ENCODE results near the gene KCNQ1.

KCNQ1 gene

DNA sequence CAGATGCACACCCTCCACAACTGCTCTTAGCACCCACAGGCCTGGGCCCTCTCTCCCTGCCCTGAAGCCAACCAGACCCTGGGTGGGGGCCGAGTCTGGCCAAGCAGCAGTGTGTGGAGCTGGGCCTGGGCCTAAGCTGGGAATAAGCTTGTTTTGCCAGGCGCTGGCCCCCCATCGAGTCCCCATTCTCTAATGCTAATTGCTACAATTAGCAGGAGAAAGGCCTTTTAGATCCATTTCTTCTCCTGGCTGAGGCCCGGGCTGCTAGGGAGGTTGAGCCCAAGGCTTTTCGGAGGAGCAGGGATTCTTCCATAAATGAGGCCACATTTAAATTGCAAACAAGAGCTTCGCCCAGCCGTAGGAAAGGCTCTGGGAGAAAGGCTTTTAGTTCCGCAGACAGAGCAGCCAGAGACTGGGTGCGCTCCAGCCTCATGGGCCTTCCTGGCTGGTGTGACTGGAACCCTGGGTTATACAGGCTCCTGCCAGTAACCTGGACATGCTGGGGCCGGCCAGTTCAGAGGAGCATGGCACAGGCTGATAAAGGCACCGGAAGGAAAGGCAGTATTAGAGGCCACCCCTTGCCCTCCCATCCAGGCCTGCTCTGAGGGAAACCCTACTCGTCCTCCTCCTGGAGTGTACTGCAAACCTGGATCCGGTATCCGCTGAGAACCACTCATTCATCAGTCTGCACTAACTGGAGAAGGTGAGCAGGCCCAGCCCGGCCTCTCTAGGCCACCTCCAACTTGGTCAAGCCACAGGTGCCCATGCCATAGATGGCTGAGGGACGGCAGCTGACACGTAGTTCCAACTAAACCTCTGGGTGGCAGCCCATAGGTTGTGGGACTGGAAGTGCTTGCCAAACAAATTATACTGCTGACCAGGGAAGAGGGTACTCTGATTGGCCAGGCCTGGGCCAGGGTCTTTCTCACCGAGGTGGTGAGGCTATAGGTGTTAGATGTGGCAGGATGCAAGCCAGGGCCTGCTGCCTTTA is 248.8 kb downstream of the KCNQ1 start:
- no peak for DNase-seq

DNA sequence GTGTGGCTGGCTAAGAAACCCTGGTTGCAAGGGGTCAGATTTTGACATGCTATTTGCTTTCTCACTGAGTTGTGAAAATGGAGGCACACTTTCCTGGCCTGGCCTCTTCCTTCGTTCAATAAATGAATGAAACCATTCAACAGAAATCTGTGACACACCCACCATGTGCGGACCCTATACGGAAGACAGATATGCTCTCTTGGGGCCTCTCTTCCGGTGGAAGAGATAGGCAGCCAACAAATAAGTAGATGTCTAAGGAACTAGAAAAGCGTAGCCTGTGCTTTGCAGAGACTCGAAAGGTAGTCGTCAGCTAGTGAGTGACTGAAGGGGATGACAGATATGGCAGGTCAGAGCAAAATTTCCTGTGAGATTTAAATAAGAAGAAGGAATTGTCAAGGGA is 249.7 kb downstream of the KCNQ1 start:
- no peak for DNase-seq

GRCh38 chr11:2694995-2695939 is 250.5 kb downstream of the KCNQ1 start:
- no peak for DNase-seq

- no peak for DNase-seq
These were observed 251.6 kb downstream of the KCNQ1 start for GRCh38 chr11:2696455-2696854.

GRCh38 chr11:2697866-2698265 is 253.1 kb downstream of the KCNQ1 start:
- no peak for DNase-seq

DNA sequence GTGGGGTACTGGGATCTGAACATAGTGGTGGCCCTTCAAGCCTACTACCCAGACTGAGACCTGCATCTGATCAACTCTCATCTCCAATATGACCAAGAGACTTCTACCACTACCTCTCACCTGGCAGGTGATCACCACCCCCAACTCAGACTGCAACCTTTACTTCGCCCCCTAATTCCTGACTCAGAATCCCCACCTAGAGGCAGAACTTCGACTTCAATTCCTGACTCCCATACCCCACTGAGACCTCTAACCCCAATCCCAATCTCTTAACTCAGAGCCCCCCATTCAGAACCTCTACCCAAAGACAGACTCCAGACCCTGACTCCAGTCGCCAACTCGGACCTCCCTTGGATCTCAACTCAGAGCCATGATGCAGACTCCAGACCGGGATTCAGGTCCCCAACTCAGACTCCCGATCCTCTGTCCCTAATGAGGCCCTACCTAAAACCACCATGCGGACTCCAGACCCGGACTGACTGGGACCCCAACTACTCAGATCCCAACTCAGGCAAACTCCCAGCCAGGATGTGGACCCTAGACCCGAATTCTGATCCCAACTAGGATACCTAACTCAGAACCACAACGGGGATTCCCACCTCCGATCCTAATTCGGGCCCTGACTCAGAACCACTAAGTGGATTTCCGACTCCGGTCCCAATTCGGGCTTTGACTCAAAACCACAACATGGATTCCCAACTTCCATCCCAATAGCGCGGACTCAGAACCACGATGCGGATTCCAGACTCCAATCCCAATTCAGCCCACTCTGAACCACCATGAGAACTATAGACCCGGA is 253.8 kb downstream of the KCNQ1 start:
- DNase-seq = no peak

GRCh38 chr11:2699185-2699530 is 254.3 kb downstream of the KCNQ1 start:
- no peak for DNase-seq

GRCh38 chr11:2699531-2700414 is 255.0 kb downstream of the KCNQ1 start, which contains the start of gene KCNQ1OT1:
TSS of gene KCNQ1OT1 (minus strand) at chr11:2699994.
- DNase-seq = peak; percentile 94

DNA sequence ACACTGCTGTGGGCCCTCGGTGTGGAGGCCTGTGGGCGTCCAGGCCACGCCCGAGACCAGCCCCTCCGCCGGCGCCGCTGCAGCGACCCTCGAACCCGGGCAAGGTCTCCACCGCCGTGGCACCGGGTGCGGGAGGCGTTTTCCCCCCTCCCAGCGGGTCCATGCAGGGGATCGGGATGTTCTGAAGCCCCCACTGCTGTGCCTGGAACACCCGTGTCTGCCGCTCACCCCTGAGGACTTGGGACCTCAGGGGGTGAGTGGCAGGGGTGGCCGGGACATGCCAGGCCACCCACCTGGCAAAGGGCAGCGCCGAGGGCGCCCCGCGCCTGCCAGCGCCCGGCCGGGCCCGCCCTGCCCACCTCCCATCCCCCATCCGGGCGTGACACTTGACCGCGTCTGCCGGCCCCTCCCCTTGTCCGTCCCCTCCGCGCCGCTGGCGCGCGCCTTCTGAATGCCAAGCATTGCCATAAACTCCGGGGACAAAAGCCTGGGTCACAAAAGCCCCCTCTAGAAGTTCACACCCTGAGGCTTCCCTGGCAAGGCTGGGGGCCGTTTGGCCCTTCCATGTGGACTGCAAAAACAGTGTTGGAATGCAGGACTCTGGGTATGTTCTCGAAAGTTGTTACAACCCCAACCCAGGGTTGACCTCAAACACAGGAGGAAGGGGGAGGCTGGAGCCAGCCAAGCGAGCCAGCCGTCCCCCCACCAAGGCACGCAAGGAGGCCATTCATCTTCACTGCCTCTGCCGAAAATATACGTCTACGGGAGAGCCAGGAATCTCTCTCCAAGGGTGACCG is 255.8 kb downstream of the KCNQ1 start:
- peak; percentile 11 for DNase-seq

DNA sequence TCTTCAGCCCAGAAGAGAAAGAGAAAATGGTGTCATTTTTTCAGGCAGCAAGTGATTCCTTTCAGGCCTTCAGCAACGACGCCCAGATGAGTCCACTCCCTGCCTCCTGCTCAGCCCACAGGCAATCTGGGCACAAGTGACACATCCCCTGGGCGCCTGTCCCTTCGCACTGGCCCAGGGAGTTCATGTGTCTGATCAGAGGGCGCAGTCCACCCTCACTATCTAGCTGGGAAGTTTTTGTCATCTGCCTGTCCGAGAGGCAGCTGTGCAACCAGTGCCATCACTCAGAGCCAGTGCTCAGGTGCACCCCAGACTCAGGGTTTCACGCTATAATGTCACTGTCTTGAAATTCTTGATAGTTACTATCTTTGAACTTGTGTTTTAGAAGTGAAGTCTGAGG is 256.4 kb downstream of the KCNQ1 start:
- no peak for DNase-seq

- DNase-seq = no peak
These were observed 257.2 kb downstream of the KCNQ1 start for GRCh38 chr11:2701898-2702434.

- DNase-seq = no peak
These were observed 258.1 kb downstream of the KCNQ1 start for GRCh38 chr11:2702771-2703362.

DNA sequence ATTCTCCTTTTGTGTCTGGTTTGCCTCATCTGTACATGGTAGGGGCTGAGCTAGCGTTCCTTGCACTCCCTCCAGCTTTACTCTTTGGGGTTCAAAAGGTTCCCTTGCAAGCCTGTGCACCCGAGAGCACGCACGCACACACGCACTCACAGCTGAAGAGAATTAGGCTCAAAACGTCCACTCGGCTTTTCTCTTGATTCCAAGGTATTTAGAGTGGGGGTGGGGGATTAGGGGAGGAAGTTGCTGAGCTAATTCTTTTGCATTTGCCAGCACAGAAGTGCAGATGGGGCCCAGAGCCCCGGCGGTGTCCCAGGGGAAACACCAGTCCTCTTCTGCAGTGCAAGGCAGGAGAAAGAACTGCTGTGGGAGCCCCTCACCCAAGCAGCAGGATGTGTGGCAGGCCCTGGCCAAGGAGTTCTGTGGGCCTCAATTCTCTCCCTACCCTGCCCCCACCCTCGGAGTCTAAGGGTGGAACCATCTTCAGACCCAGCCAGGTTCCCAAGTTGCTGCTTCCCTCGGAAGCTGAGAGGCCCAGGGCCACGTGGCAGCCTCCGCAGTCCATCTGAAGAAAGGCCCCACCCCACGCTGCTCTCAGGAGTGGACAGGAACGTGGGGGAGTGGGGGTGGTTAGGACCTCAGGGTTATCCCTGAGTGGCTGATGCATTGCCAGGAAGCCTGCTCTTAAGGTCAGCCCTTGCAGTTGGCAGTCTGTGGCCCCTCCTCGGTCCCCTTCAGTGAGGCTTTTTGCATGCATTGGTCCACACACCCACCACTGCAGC is 258.7 kb downstream of the KCNQ1 start:
- DNase-seq = no peak

DNA sequence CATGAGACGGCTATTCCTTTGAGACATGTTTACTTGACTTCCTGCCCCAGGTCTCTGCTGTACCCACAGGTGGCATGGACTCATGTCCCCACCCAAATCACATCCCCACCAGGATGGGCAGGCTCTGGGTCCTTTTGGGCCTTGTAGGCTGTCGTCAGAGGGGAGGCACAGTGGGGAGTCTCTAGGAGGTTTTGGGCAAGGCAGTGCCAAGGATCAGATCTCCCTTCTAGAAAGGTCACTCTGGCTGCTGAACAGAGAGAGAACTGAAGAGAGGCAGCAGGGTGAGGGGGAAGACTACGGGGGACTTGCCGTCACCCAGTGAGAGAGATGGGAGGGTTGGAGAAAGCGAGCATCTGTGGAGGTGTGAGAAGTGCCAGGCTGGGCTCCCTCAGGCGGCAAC is 259.5 kb downstream of the KCNQ1 start:
- DNase-seq = no peak

DNA sequence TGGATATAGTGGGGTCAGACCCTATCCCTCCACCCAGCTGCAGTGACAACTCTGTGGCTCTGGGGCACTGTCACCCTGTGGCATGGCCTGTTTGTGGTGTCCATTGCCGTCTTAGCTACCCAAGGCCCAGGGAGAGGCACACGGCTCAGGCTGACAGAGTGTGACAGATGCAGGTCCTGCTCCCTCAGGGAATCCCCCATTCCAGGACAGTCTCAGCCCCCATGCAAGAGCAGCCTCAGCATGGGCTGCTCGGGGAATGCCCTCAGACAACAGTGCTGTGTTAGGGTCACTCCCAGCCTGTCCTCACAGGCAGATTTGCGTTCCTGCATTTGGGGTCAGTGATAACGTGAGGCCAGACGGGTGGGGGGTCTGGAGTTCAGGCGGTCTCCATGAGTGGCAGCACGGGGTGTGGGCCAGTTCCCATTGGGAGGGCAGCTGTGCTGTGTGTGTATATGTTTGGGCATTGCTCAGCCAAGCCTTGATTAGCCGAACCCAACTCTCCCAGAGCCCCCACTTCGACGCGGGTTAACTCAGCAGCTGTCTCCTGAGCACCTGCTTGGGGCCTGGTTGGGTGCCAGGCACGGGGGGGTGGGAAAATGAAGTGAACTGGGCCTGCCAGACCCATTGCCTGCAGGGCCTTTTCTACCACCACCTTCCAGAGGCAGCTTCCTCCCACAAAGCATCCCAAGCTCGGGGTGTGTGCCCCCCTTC is 260.2 kb downstream of the KCNQ1 start:
- DNase-seq = peak; percentile 58

DNA sequence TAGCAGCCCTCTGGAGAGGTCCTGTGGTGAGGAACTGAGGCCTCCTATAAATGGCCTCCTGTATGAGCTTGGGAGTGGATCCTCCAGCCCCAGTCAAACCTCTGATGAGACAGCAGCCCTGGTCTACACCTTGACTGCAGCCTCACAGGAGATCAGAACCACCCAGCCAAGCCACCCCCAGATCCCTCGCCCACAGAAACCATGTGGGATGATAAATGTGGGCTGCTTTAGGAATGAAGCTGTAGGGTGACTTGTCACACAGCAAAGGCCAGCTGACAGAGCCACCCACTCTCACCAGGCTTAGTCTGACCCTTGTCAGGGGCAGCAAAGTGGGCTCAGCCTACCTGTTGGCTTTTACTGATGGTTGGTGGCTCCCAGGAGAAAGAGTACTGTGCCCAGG is 261.5 kb downstream of the KCNQ1 start:
- no peak for DNase-seq

- no peak for DNase-seq
These were observed 262.9 kb downstream of the KCNQ1 start for GRCh38 chr11:2707736-2708135.

DNA sequence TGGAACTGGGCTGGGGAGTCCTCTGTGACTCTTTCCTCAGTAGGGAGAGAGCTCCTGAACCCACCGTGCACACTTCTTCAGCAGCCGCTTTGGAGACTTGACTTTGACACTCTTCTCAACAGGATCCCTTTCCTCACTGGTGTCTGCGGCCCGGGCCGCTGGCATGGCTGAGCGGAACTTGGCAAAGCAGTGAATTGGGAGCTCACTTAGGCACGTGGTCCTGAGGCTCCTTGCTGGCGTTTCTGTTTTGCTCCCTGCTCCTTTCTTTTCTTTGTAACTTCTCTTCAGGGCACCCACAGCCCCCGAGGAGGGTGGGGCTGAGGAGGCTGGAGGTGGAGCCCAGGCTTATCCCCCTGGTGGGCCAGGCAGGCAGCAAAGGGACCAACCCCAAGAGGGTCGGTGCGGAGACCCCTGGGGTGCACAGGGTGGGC is 263.4 kb downstream of the KCNQ1 start:
- no peak for DNase-seq

All from NCI-H1092 treated with DMSO at 0.1 percent for 48 hours (cell line).